ENCODE data around the gene KRT83. TPM values are rescaled to one million over a fixed set of nuclear protein-coding genes. Genes with fewer than 3 reads are reported as not detected.

The KRT83 gene
- total RNA-seq, 1 donor = not detected

- no peaks in the 10 kb centered on the region for H3K4me1 ChIP-seq (ENCODE audit: insufficient read depth, low read length)
- no peaks in the 10 kb centered on the region for H3K79me2 ChIP-seq (ENCODE audit: insufficient read depth, low read length)
- no peaks in the 10 kb centered on the region for H3K9me3 ChIP-seq (ENCODE audit: low read depth, low read length)
- no peak overlapping the region for H2AFZ ChIP-seq (ENCODE audit: low read length)
- H3K27me3 ChIP-seq (ENCODE audit: insufficient read depth, low read length) = peaks cover 12% of the 10 kb centered on the region
- H3K36me3 ChIP-seq (ENCODE audit: insufficient read depth, low read length) = no peaks in the 10 kb centered on the region
- no peak overlapping the region for H3K4me3 ChIP-seq (ENCODE audit: insufficient read depth, low read length)
- DNase-seq (ENCODE audit: insufficient read length, low spot score, missing footprints) = no peak
- H3K4me2 ChIP-seq (ENCODE audit: insufficient read depth, low read length) = no peak overlapping the region
- no peak for TF ChIP-seq CTCF (IDR thresholded peaks at IDR 0.05; ENCODE audit: extremely low read depth, low read depth, low read length)
- no peaks in the 10 kb centered on the region for H4K20me1 ChIP-seq (ENCODE audit: insufficient read depth, low read length)
- H3K27ac ChIP-seq (ENCODE audit: low read depth, low read length) = no peak overlapping the region
Observed at GRCh38 chr12:52300796-52301691, 20.2 kb downstream of the KRT83 start.

- H3K4me2 ChIP-seq (ENCODE audit: insufficient read depth, low read length) = no peak overlapping the region
- H3K79me2 ChIP-seq (ENCODE audit: insufficient read depth, low read length) = no peaks in the 10 kb centered on the region
- H3K27me3 ChIP-seq (ENCODE audit: insufficient read depth, low read length) = peaks cover 12% of the 10 kb centered on the region
- no peaks in the 10 kb centered on the region for H3K4me1 ChIP-seq (ENCODE audit: insufficient read depth, low read length)
- H2AFZ ChIP-seq (ENCODE audit: low read length) = no peak overlapping the region
- DNase-seq (ENCODE audit: insufficient read length, low spot score, missing footprints) = no peak
- no peak overlapping the region for H3K27ac ChIP-seq (ENCODE audit: low read depth, low read length)
- no peaks in the 10 kb centered on the region for H4K20me1 ChIP-seq (ENCODE audit: insufficient read depth, low read length)
- no peak for TF ChIP-seq CTCF (IDR thresholded peaks at IDR 0.05; ENCODE audit: extremely low read depth, low read depth, low read length)
- no peak overlapping the region for H3K4me3 ChIP-seq (ENCODE audit: insufficient read depth, low read length)
- H3K36me3 ChIP-seq (ENCODE audit: insufficient read depth, low read length) = no peaks in the 10 kb centered on the region
- H3K9me3 ChIP-seq (ENCODE audit: low read depth, low read length) = no peaks in the 10 kb centered on the region
Observed at GRCh38 chr12:52298677-52299190, 22.5 kb downstream of the KRT83 start.

- Histone ChIP-seq H3K9me3 (ENCODE audit: low read depth, low read length) (no peaks in the 10 kb centered on the region), H3K79me2 (ENCODE audit: insufficient read depth, low read length) (no peaks in the 10 kb centered on the region), H4K20me1 (ENCODE audit: insufficient read depth, low read length) (no peaks in the 10 kb centered on the region), H3K27me3 (ENCODE audit: insufficient read depth, low read length) (peaks cover 12% of the 10 kb centered on the region), H3K27ac (ENCODE audit: low read depth, low read length) (no peak overlapping the region), H2AFZ (ENCODE audit: low read length) (no peak overlapping the region), H3K4me1 (ENCODE audit: insufficient read depth, low read length) (no peaks in the 10 kb centered on the region), H3K4me3 (ENCODE audit: insufficient read depth, low read length) (no peak overlapping the region), H3K4me2 (ENCODE audit: insufficient read depth, low read length) (no peak overlapping the region), H3K36me3 (ENCODE audit: insufficient read depth, low read length) (no peaks in the 10 kb centered on the region)
- no peak for DNase-seq (ENCODE audit: insufficient read length, low spot score, missing footprints)
- TF ChIP-seq CTCF (IDR thresholded peaks at IDR 0.05; ENCODE audit: extremely low read depth, low read depth, low read length) = no peak
Observed at GRCh38 chr12:52296572-52297215, 24.5 kb downstream of the KRT83 start.

- TF ChIP-seq CTCF (IDR thresholded peaks at IDR 0.05; ENCODE audit: extremely low read depth, low read depth, low read length) = no peak
- Histone ChIP-seq H3K27ac (ENCODE audit: low read depth, low read length) (no peak overlapping the region), H3K9me3 (ENCODE audit: low read depth, low read length) (no peaks in the 10 kb centered on the region), H3K4me2 (ENCODE audit: insufficient read depth, low read length) (no peak overlapping the region), H4K20me1 (ENCODE audit: insufficient read depth, low read length) (no peaks in the 10 kb centered on the region), H2AFZ (ENCODE audit: low read length) (no peak overlapping the region), H3K36me3 (ENCODE audit: insufficient read depth, low read length) (no peaks in the 10 kb centered on the region), H3K4me3 (ENCODE audit: insufficient read depth, low read length) (no peak overlapping the region), H3K4me1 (ENCODE audit: insufficient read depth, low read length) (no peaks in the 10 kb centered on the region), H3K27me3 (ENCODE audit: insufficient read depth, low read length) (peaks cover 10% of the 10 kb centered on the region), H3K79me2 (ENCODE audit: insufficient read depth, low read length) (no peaks in the 10 kb centered on the region)
- DNase-seq (ENCODE audit: insufficient read length, low spot score, missing footprints) = no peak
Observed at GRCh38 chr12:52295663-52296062, 25.5 kb downstream of the KRT83 start.
